Panc1 (cell line): ENCODE data around the gene PRKG1. TPM values are rescaled to one million over a fixed set of nuclear protein-coding genes. Genes with fewer than 3 reads are reported as not detected.

ENCODE experiments used
- ATAC-seq: fragments of 200-7000 bp; cut with Tn5 transposase; 2 replicates; pipeline ENCODE4 v1.9.1; 2020; ENCODE audit warnings: mild to moderate bottlenecking, moderate library complexity
- BruUV-seq: library from RNA; stranded (reverse); fragments of 400-500 nt; replicated peaks from 2 replicates; lab custom pipeline; 2021; lab: Mats Ljungman, UMichigan
- CTCF ChIA-PET: fragments of 300-600 bp; sonication (Branson Sonifier 250); formaldehyde crosslinking; loops from one replicate; lab custom pipeline; 2022; ENCODE audit warnings: antibody characterized with exemption; lab: Charles Lee
- POLR2A ChIA-PET: fragments of 300-600 bp; sonication (Branson Sonifier 250); formaldehyde crosslinking; loops from one replicate; lab custom pipeline; 2022; ENCODE audit warnings: antibody characterized with exemption; lab: Charles Lee
- DNase-seq: peaks from one replicate; pipeline ENCODE4 v3.0.0-alpha.2; 2010; ENCODE audit warnings: low read depth, low spot score
- H3K27ac ChIP-seq: 2 replicates; pipeline ENCODE4 v1.5.1; 2011; ENCODE audit warnings: mild to moderate bottlenecking, low read length, inconsistent platforms
- H3K27me3 ChIP-seq: fragments of 200-500 bp; sonication (Bioruptor generic); 2 replicates; pipeline ENCODE4 v1.6.0; 2014; ENCODE audit warnings: low read length, inconsistent platforms; ENCODE audit not compliant: control insufficient read depth, insufficient read depth
- H3K36me3 ChIP-seq: fragments of 200-500 bp; sonication (Bioruptor generic); 2 replicates; pipeline ENCODE4 v1.5.1; 2014; ENCODE audit warnings: inconsistent platforms, mild to moderate bottlenecking, low read length, moderate library complexity; ENCODE audit not compliant: control insufficient read depth, insufficient read depth
- H3K4me1 ChIP-seq: 2 replicates; pipeline ENCODE4 v1.5.1; 2011; ENCODE audit warnings: inconsistent platforms, mild to moderate bottlenecking, low read length, moderate library complexity; ENCODE audit not compliant: control insufficient read depth, insufficient read depth
- H3K4me3 ChIP-seq, 2 experiments: 2 replicates each; pipeline ENCODE4 v1.5.1; 2011 to 2012; ENCODE audit warnings: low read depth in 2 of 2, low read length in 2 of 2, mild to moderate bottlenecking in 2 of 2, inconsistent platforms in 1 of 2, moderate library complexity in 1 of 2
- H3K9me3 ChIP-seq: fragments of 200-500 bp; sonication (Bioruptor generic); 2 replicates; pipeline ENCODE4 v1.5.1; 2014; ENCODE audit warnings: low read depth, mild to moderate bottlenecking, inconsistent platforms, low read length, moderate library complexity; ENCODE audit not compliant: control insufficient read depth, insufficient read depth
- CTCF ChIP-seq: fragments of 450-650 bp; IDR thresholded peaks from 2 replicates; pipeline ENCODE4 v1.5.1; 2017; ENCODE audit warnings: mild to moderate bottlenecking
- POLR2AphosphoS5 ChIP-seq: IDR thresholded peaks from 2 replicates; pipeline ENCODE4 v1.6.1; 2012; ENCODE audit warnings: mild to moderate bottlenecking, low read depth, low read length, moderate library complexity
- REST ChIP-seq, 2 experiments: IDR thresholded peaks; 2 replicates each; pipeline ENCODE4 v1.6.1; 2011 to 2012; ENCODE audit warnings: low read depth in 2 of 2, control low read depth in 1 of 2, low read length in 1 of 2, mild to moderate bottlenecking in 1 of 2, moderate library complexity in 1 of 2; ENCODE audit not compliant: insufficient read depth in 1 of 2
- SIN3A ChIP-seq: IDR thresholded peaks from 2 replicates; pipeline ENCODE4 v1.6.1; 2012; ENCODE audit warnings: low read depth, mild to moderate bottlenecking, low read length, moderate library complexity, borderline replicate concordance; ENCODE audit not compliant: insufficient read depth
- TCF7L2 ChIP-seq: IDR thresholded peaks from 2 replicates; pipeline ENCODE4 v1.6.1; 2011; ENCODE audit warnings: mild to moderate bottlenecking, low read depth, low read length, inconsistent platforms
- in situ Hi-C: cut with HindIII; loops from 2 replicates; pipeline ENCODE4 v1.10.0; 2016; ENCODE audit warnings: low sequenced_read_pairs, low pct_unique_long_range_greater_than_20kb
- intact Hi-C: fragments of 100-400 bp; cut with micrococcal nuclease; formaldehyde crosslinking; loops from one replicate; pipeline ENCODE4 v1.10.0; 2022; ENCODE audit not compliant: unreplicated experiment
- total RNA-seq: library from RNA; stranded (reverse); gene quantifications from one replicate; pipeline ENCODE4 v1.2.1, GENCODE V29; 2021; ENCODE audit not compliant: unreplicated experiment

Gene PRKG1
- total RNA-seq, 1 experiment from 2014 or later: 0.92 TPM

DNA sequence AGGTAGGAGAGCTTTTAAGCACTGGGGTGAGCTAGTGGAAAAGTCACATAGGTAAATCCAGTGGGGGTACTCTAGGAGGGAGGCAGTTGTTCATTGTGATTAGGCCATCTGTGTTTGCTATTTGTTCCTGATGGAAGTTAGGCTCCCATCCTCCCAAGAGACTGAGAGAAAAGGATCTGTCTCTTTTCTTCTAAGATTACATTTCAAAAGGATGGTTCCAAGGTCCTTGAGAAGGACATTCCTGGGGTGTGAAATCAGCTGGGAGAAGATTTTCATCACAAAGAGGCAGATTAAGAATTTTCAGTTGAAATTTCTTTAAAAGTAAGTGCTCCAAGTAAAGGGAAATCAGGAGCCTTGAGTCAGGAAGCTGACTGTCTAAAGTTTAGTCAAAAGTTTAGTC, 835.9 kb downstream of the PRKG1 start:
- no peaks in the 10 kb centered on the region for H3K9me3 ChIP-seq
- no peak overlapping the region for H3K4me3 ChIP-seq
- H3K27me3 ChIP-seq: no peaks in the 10 kb centered on the region
- ATAC-seq (no peak), DNase-seq (no peak)
- H3K4me1 ChIP-seq: no peaks in the 10 kb centered on the region
- POLR2A ChIA-PET: no interaction called here
- no peak overlapping the region for H3K27ac ChIP-seq
- intact Hi-C loops: no loop called here
- in situ Hi-C loops: no loop called here
- CTCF ChIA-PET: no interaction called here
- BruUV-seq: no TSS peak
- TF ChIP-seq CTCF: no peak
- TF ChIP-seq REST (IDR thresholded peaks at IDR 0.05; ENCODE audit: insufficient read depth in 1 of 2, low read depth in 2 of 2, low read length in 1 of 2): no peak
- no peak for TF ChIP-seq POLR2AphosphoS5
- no peak for TF ChIP-seq TCF7L2
- TF ChIP-seq SIN3A: no peak
- H3K36me3 ChIP-seq: no peaks in the 10 kb centered on the region

DNA sequence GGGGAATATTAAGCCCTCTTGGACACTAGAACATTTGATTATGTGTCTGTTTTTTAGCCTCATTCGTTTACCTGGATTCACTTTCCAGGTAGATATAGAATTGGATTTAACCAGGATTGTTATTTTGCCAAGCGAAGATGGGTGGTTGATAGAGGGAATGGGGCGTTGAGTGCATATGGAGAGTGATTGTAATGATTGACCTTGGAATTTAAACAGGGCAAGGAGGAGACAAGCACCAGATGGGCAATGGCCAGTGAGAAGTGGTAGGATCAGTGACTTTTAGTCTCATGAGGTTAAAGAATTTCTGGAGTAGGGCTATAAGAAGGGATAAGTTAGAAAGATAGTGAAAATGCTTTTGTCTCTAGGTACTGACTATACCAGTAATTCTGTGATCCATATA, 836.3 kb downstream of the PRKG1 start:
- Histone ChIP-seq H3K9me3 (no peaks in the 10 kb centered on the region), H3K27ac (no peak overlapping the region), H3K36me3 (no peaks in the 10 kb centered on the region), H3K4me3 (no peak overlapping the region), H3K4me1 (no peaks in the 10 kb centered on the region), H3K27me3 (no peaks in the 10 kb centered on the region)
- in situ Hi-C loops: no loop called here
- no peak for ATAC-seq
- ChIA-PET POLR2A (no interaction called here), CTCF (no interaction called here)
- DNase-seq: no peak
- BruUV-seq: no TSS peak
- intact Hi-C loops: no loop called here
- TF ChIP-seq SIN3A: no peak
- no peak for TF ChIP-seq POLR2AphosphoS5
- no peak for TF ChIP-seq CTCF
- no peak for TF ChIP-seq REST (IDR thresholded peaks at IDR 0.05; ENCODE audit: insufficient read depth in 1 of 2, low read depth in 2 of 2, low read length in 1 of 2)
- TF ChIP-seq TCF7L2: no peak
